Neural progenitor cell (in vitro differentiated cells): ENCODE results near the gene TWF2. TPM values are rescaled to one million over a fixed set of nuclear protein-coding genes. Genes with fewer than 3 reads are reported as not detected.

Source experiments
- DNase-seq: peaks from one replicate; pipeline ENCODE4 v3.0.0-alpha.2; 2016; ENCODE audit warnings: low spot score
- H2AFZ ChIP-seq: fragments of 200-600 bp; sonication (generic); replicated peaks from 2 replicates; pipeline ENCODE4 v1.6.1; 2016; ENCODE audit warnings: antibody characterized with exemption
- H3F3A ChIP-seq: fragments of 200-600 bp; sonication (generic); 2 replicates; pipeline ENCODE4 v1.6.1; 2016; ENCODE audit warnings: antibody characterized with exemption, low read depth
- H3K27ac ChIP-seq: fragments of 200-600 bp; sonication (generic); 2 replicates; pipeline ENCODE4 v1.5.1; 2016; ENCODE audit warnings: mild to moderate bottlenecking
- H3K27me3 ChIP-seq: fragments of 200-600 bp; sonication (generic); 2 replicates; pipeline ENCODE4 v1.6.1; 2016; ENCODE audit warnings: mild to moderate bottlenecking, moderate library complexity
- H3K36me3 ChIP-seq: fragments of 200-600 bp; sonication (generic); 2 replicates; pipeline ENCODE4 v1.5.1; 2016
- H3K4me1 ChIP-seq: fragments of 200-600 bp; sonication (generic); 2 replicates; pipeline ENCODE4 v1.6.1; 2016; ENCODE audit warnings: mixed run types
- H3K4me2 ChIP-seq: fragments of 200-600 bp; sonication (generic); 2 replicates; pipeline ENCODE4 v1.6.1; 2016
- H3K4me3 ChIP-seq: fragments of 200-600 bp; sonication (generic); 2 replicates; pipeline ENCODE4 v1.5.1; 2016
- H3K79me2 ChIP-seq: fragments of 200-600 bp; sonication (generic); 2 replicates; pipeline ENCODE4 v1.6.1; 2016; ENCODE audit warnings: low read depth
- H3K9ac ChIP-seq: fragments of 200-600 bp; sonication (generic); 2 replicates; pipeline ENCODE4 v1.6.1; 2016
- H3K9me3 ChIP-seq: fragments of 200-600 bp; sonication (generic); 2 replicates; pipeline ENCODE4 v1.5.1; 2016; ENCODE audit warnings: low read depth
- H4K20me1 ChIP-seq: fragments of 200-600 bp; sonication (generic); 2 replicates; pipeline ENCODE4 v1.6.1; 2016; ENCODE audit warnings: low read depth
- H3K27ac Mint-ChIP-seq: 3 replicates; pipeline ENCODE4 v1.8.0; 2021; ENCODE audit warnings: mixed read lengths
- H3K27me3 Mint-ChIP-seq: 2 replicates; pipeline ENCODE4 v1.8.0; 2022; ENCODE audit warnings: low read depth, mild to moderate bottlenecking, inconsistent platforms, moderate library complexity, mixed read lengths; ENCODE audit not compliant: insufficient read depth
- H3K36me3 Mint-ChIP-seq: 3 replicates; pipeline ENCODE4 v1.8.0; 2021; ENCODE audit warnings: mixed read lengths
- H3K4me1 Mint-ChIP-seq: 3 replicates; pipeline ENCODE4 v1.8.0; 2021; ENCODE audit warnings: mixed read lengths
- H3K4me3 Mint-ChIP-seq: 3 replicates; pipeline ENCODE4 v1.8.0; 2021; ENCODE audit warnings: mild to moderate bottlenecking, moderate library complexity, mixed read lengths
- H3K9me3 Mint-ChIP-seq: 3 replicates; pipeline ENCODE4 v1.8.0; 2020; ENCODE audit warnings: mixed read lengths
- CTCF ChIP-seq: fragments of 200-600 bp; sonication (generic); IDR thresholded peaks from 2 replicates; pipeline ENCODE4 v1.5.1; 2017; ENCODE audit warnings: antibody characterized with exemption, mild to moderate bottlenecking
- EZH2 ChIP-seq: fragments of 200-600 bp; sonication (generic); IDR thresholded peaks from 2 replicates; pipeline ENCODE4 v1.6.1; 2017; ENCODE audit warnings: antibody characterized with exemption, mild to moderate bottlenecking, moderate library complexity
- EZH2phosphoT487 ChIP-seq: fragments of 200-600 bp; sonication (generic); IDR thresholded peaks from 2 replicates; pipeline ENCODE4 v1.6.1; 2017; ENCODE audit warnings: antibody characterized with exemption
- total RNA-seq: library from RNA; depleted of rRNA; stranded (reverse); fragments of >200 nt; gene quantifications from 2 replicates; pipeline ENCODE4 v1.2.3, GENCODE V29; 2015; ENCODE audit warnings: low replicate concordance

Gene TWF2
- total RNA-seq, 1 donor from 2014 or later, result 21.9 TPM

GRCh38 chr3:52195823-52196331 lies 43.1 kb downstream of the TWF2 start:
- H4K20me1 ChIP-seq, result peaks cover 12% of the 10 kb centered on the region
- no peaks in the 10 kb centered on the region for H3K27me3 ChIP-seq
- Mint-ChIP-seq H3K9me3 (no peaks in the 10 kb centered on the region), H3K4me3 (no peak overlapping the region), H3K27ac (no peak overlapping the region), H3K27me3 (peaks cover 2% of the 10 kb centered on the region), H3K4me1 (peaks cover 23% of the 10 kb centered on the region), H3K36me3 (peaks cover 7% of the 10 kb centered on the region)
- H3F3A ChIP-seq, result no peaks in the 10 kb centered on the region
- DNase-seq, result no peak
- H3K36me3 ChIP-seq, result peaks cover 11% of the 10 kb centered on the region
- no peaks in the 10 kb centered on the region for H3K9me3 ChIP-seq
- TF ChIP-seq CTCF (no peak), EZH2phosphoT487 (no peak), EZH2 (no peak)
- H3K27ac ChIP-seq, result no peak overlapping the region
- H2AFZ ChIP-seq, result no peak overlapping the region
- H3K4me1 ChIP-seq, result peaks cover 9% of the 10 kb centered on the region
- H3K79me2 ChIP-seq, result peaks cover 28% of the 10 kb centered on the region
- no peak overlapping the region for H3K9ac ChIP-seq
- no peak overlapping the region for H3K4me3 ChIP-seq
- H3K4me2 ChIP-seq, result no peak overlapping the region

- no peak overlapping the region for H3K27ac Mint-ChIP-seq
- no peak for DNase-seq
Measured at GRCh38 chr3:52195291-52195597, 43.7 kb downstream of the TWF2 start.

GRCh38 chr3:52194485-52195290 lies 44.3 kb downstream of the TWF2 start:
- no peak overlapping the region for H3K4me3 Mint-ChIP-seq
- TF ChIP-seq EZH2phosphoT487 (no peak), EZH2 (no peak), CTCF (no peak)
- H3K27me3 ChIP-seq, result no peaks in the 10 kb centered on the region
- peaks cover 1% of the 10 kb centered on the region for H3K36me3 ChIP-seq
- H3K9me3 ChIP-seq, result no peaks in the 10 kb centered on the region
- no peak for DNase-seq
- H3K4me1 Mint-ChIP-seq, result peaks cover 26% of the 10 kb centered on the region
- H3K9ac ChIP-seq, result no peak overlapping the region
- H2AFZ ChIP-seq, result no peak overlapping the region
- H3K4me2 ChIP-seq, result no peak overlapping the region
- no peak overlapping the region for H3K27ac Mint-ChIP-seq
- H3F3A ChIP-seq, result no peaks in the 10 kb centered on the region
- peaks cover 13% of the 10 kb centered on the region for H3K4me1 ChIP-seq
- peaks cover 4% of the 10 kb centered on the region for H3K36me3 Mint-ChIP-seq
- H4K20me1 ChIP-seq, result peaks cover 9% of the 10 kb centered on the region
- no peak overlapping the region for H3K4me3 ChIP-seq
- peaks cover 2% of the 10 kb centered on the region for H3K27me3 Mint-ChIP-seq
- no peak overlapping the region for H3K27ac ChIP-seq
- H3K9me3 Mint-ChIP-seq, result no peaks in the 10 kb centered on the region
- peaks cover 17% of the 10 kb centered on the region for H3K79me2 ChIP-seq

More at GRCh38 chr3:52195291-52195597, 43.7 kb downstream of the TWF2 start:
- Mint-ChIP-seq H3K9me3 (no peaks in the 10 kb centered on the region), H3K4me1 (peaks cover 26% of the 10 kb centered on the region), H3K36me3 (peaks cover 6% of the 10 kb centered on the region), H3K27me3 (peaks cover 2% of the 10 kb centered on the region), H3K4me3 (no peak overlapping the region)
- peaks cover 12% of the 10 kb centered on the region for H4K20me1 ChIP-seq
- no peak overlapping the region for H2AFZ ChIP-seq
- no peak overlapping the region for H3K4me3 ChIP-seq
- H3K4me1 ChIP-seq, result peaks cover 13% of the 10 kb centered on the region
- H3F3A ChIP-seq, result no peaks in the 10 kb centered on the region
- H3K27ac ChIP-seq, result no peak overlapping the region
- peaks cover 7% of the 10 kb centered on the region for H3K36me3 ChIP-seq
- H3K27me3 ChIP-seq, result no peaks in the 10 kb centered on the region
- no peak overlapping the region for H3K4me2 ChIP-seq
- no peaks in the 10 kb centered on the region for H3K9me3 ChIP-seq
- TF ChIP-seq CTCF (no peak), EZH2 (no peak), EZH2phosphoT487 (no peak)
- no peak overlapping the region for H3K9ac ChIP-seq
- peaks cover 22% of the 10 kb centered on the region for H3K79me2 ChIP-seq
